WERI-Rb-1 (cell line): Measurements from ENCODE around the gene PTMA.

Source experiments
- DNase-seq: peaks from one replicate; pipeline ENCODE4 v3.0.0-alpha.2; 2020
- H3K27ac ChIP-seq: fragments of 250-450 bp; sonication (Bioruptor Pico); 2 replicates; pipeline ENCODE4 v1.5.1; 2020; ENCODE audit warnings: mild to moderate bottlenecking, moderate library complexity
- H3K27me3 ChIP-seq: fragments of 250-450 bp; sonication (Bioruptor Pico); 2 replicates; pipeline ENCODE4 v1.5.1; 2021; ENCODE audit warnings: mild to moderate bottlenecking, low read depth, moderate library complexity; ENCODE audit not compliant: insufficient read depth, severe bottlenecking
- H3K36me3 ChIP-seq: fragments of 250-450 bp; sonication (Bioruptor Pico); 2 replicates; pipeline ENCODE4 v1.5.1; 2020; ENCODE audit warnings: mild to moderate bottlenecking, moderate library complexity
- H3K4me3 ChIP-seq: 2 replicates; pipeline ENCODE4 v1.5.1; 2011; ENCODE audit warnings: low read depth, mild to moderate bottlenecking, control low read depth, low read length
- H3K9me3 ChIP-seq: fragments of 250-450 bp; sonication (Bioruptor Pico); 2 replicates; pipeline ENCODE4 v1.5.1; 2021; ENCODE audit warnings: mild to moderate bottlenecking, moderate library complexity; ENCODE audit not compliant: severe bottlenecking
- CTCF ChIP-seq: IDR thresholded peaks from 2 replicates; pipeline ENCODE4 v1.5.1; 2011; ENCODE audit warnings: low read depth, mild to moderate bottlenecking, control low read depth, inconsistent platforms, low read length

PTMA gene

GRCh38 chr2:231684314-231685223, 23.8 kb upstream of the PTMA start:
- no peak for DNase-seq
- Histone ChIP-seq H3K27me3 (no peaks in the 10 kb centered on the region), H3K36me3 (no peaks in the 10 kb centered on the region), H3K9me3 (no peaks in the 10 kb centered on the region), H3K4me3 (no peak overlapping the region), H3K27ac (0 out of 2 replicates have a peak overlapping the region, but pooled peaks have one; percentile 26)
- TF ChIP-seq CTCF: no peak

GRCh38 chr2:231685349-231686191, 22.8 kb upstream of the PTMA start:
- DNase-seq: peak; percentile 62
- H3K27ac ChIP-seq: no peak overlapping the region
- H3K36me3 ChIP-seq: no peaks in the 10 kb centered on the region
- H3K27me3 ChIP-seq: no peaks in the 10 kb centered on the region
- peak; percentile 62 for TF ChIP-seq CTCF
- H3K9me3 ChIP-seq: no peaks in the 10 kb centered on the region
- H3K4me3 ChIP-seq: no peak overlapping the region

DNA sequence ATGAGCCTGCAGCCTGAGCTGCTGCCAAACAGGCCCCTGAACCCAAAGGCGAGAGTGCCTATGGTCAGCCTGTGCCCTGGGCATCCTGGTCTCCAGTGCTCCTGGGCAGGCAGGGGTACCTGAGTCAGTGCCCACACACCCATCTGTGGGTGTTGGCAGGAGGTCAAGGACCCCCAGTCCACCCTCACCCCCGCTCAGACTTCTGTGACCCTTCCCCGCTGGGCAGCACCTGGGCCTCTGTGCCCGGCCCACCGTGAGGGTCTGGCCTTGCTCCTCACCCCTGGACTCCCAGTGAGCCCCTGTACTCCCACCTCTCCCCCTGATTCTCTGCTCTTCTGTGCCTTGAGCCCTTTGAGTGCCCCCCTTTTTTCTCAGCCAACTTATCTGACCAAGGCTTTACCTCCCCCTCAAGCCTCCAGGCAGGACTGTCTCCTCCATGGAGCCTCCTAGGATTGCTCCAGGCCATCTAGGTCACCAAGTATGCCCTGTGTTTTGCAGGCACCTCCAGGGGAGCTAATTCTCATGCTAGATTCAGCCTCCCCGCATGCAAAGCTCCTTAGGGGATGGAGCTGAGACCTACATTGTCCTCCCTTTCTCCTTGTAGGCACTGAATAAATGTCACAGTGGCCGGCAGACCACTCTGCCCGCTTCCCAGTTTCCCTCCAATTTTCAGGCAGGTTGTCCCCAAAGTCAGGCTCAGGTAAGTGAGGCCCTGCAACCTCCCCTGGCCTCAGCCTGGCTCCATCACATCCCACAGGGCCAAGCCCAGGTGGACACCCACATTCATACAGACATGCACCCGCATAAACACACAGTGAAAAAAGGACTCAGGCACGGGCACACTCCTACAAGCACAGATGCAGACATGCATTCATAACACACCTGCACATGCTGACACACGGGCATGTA, 21.9 kb upstream of the PTMA start:
- H3K36me3 ChIP-seq: no peaks in the 10 kb centered on the region
- no peaks in the 10 kb centered on the region for H3K9me3 ChIP-seq
- TF ChIP-seq CTCF: no peak
- H3K27ac ChIP-seq: peak overlapping the region; percentile 72; the same call in 1 of the 2 replicates
- no peaks in the 10 kb centered on the region for H3K27me3 ChIP-seq
- no peak for DNase-seq
- H3K4me3 ChIP-seq: no peak overlapping the region

DNA sequence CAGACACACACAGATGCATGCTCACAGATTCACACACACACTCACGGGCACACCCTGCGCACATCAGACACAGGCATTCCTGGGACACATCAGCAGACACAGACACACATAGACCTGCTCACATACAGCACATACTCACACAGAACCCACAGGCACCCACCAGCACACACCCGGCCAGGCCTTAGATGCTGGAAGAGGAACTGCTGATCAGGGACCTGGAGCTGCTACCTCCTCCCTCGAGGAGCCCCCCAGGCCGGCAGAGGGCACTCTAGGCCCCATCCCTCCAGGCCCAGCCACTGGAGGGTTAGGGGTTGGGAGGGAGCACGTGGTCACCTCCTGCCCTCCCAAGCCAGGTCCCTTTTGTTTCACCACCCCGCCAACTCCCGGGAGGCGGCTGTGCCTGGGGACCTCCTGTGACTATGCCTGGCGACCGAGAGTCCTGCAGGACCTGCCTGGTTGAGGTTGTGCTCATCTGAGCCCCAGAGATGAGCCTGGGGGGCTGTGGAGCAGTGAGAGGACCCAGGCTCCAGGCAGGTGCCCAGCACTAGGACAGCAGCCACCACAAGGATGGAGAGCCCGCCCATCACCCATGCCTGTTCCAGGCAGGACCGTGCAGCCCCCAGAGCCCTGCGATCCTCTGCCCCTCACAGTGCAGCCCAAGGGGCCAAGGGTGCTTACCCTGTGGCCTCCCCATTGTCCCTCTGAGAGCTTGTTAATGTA, 21.0 kb upstream of the PTMA start:
- peak; percentile 92 for TF ChIP-seq CTCF
- peak; percentile 93 for DNase-seq
- Histone ChIP-seq H3K4me3 (peak overlapping the region; percentile 36), H3K36me3 (no peaks in the 10 kb centered on the region), H3K27ac (peak overlapping the region; percentile 72), H3K9me3 (no peaks in the 10 kb centered on the region), H3K27me3 (no peaks in the 10 kb centered on the region)

DNA sequence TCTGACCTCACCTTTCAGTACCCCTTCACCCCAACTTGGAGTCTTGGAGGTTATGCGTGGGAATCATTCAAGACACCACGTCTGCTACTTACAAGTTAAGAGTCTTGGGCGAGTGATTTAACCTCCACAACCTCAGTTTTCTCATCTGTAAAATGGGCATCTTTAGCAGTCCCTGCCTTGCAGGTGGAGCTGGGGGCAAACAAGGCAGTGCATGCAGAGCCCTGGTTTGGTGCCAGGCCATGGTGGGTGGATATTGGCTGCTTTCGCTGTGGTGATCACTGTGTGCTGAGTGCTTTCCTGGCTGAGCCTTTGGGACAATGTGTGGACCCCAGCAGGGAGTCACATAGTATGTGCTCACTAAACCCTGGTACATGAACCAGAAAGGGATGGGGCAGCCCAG, 20.4 kb upstream of the PTMA start:
- no peaks in the 10 kb centered on the region for H3K36me3 ChIP-seq
- DNase-seq: no peak
- peak overlapping the region; percentile 72 for H3K27ac ChIP-seq
- no peaks in the 10 kb centered on the region for H3K9me3 ChIP-seq
- no peak overlapping the region for H3K4me3 ChIP-seq
- no peak for TF ChIP-seq CTCF
- no peaks in the 10 kb centered on the region for H3K27me3 ChIP-seq
